Cerebellar cortex (tissue), 1 donor: ENCODE data around the gene TBC1D14.

Experiments
- DNase-seq: peaks from one replicate; pipeline ENCODE4 v3.0.0-alpha.2; 2015; ENCODE audit warnings: low spot score

Gene TBC1D14

DNA sequence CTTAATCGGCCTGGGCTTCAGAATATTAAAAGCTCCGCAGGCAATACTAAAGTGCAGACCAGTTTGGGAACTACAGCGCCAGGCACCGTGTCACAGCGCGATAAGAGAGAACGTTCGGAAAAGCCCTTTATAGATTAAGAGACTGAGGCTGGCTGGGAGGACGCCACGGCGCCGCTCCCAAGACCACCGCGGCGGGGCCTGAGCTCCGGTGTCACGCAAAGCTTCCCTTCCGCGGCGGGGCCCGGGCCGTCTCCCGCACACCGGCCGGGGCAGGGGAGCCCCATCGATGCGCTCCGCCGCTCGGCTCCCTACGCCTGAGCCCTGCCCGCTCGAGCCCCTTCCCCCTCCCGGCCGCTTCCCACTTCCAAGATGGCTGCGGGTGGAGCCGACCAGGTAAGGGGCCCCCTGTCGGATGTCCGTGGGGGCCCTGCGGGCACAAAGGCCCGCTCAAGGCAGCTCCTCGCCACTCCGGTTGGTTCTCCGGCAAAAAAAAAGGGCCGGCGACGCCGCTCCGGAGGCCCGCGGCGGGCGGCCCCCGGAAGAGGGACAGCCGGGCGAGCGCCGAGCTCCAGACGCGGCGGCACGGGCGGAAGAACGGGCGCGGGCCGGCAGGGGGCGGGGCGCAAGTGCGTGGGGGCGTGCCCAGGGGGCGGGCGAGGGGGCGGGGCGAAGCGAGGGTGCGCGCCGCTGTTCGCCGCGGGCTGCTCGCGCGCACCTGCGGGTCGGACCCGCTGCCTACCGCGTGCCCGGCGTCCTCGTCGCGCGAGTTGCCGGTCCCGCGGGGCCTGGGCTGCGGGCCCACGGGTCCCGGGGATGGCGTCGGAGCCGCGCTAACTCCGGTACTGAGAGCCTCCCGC is at the start of gene TBC1D14:
Gene TBC1D14 (plus strand): TSS at position 714 of the 857 bp plus-strand sequence. CDS start 13,564 bp downstream, outside the sequence.
- DNase-seq: peak; percentile 88

- DNase-seq: no peak
These were observed 41.2 kb upstream of the TBC1D14 start for GRCh38 chr4:6868386-6868785.

- no peak for DNase-seq
These were observed 39.7 kb upstream of the TBC1D14 start for GRCh38 chr4:6869944-6870343.

GRCh38 chr4:6873291-6873690 is 36.3 kb upstream of the TBC1D14 start:
- DNase-seq: no peak

DNA sequence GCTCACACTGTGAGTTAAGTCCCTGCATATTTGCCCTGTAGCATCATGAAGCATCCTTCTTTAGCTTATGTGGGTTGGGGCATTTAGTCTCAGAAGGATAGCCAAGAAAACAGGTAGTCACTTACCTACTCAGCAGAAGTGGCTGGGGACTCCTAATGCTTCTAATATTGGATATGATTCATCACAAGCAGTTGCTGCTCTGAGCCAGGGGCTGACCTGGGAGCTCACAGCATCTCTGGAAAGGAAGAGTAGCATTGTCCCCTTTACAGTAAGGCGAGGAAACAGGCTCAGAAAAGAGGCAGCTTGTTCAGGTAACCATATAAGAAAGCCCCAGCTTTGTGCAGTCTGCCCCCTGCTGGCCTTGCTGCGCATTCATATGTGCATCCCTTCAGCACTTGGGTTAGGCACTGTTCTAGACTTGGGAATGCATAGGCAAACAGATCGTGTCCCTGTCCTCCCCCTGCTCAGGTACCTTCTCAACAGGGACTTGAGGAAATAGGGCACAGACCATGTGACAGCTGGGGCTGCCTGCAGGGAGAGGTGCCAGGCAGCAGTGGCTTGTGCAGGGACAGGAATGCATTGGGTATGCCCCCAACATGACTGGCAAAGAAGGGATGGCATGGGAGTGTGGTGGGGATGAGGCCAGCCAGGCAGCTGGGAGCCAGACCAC is 35.7 kb upstream of the TBC1D14 start:
- peak; percentile 74 for DNase-seq

DNA sequence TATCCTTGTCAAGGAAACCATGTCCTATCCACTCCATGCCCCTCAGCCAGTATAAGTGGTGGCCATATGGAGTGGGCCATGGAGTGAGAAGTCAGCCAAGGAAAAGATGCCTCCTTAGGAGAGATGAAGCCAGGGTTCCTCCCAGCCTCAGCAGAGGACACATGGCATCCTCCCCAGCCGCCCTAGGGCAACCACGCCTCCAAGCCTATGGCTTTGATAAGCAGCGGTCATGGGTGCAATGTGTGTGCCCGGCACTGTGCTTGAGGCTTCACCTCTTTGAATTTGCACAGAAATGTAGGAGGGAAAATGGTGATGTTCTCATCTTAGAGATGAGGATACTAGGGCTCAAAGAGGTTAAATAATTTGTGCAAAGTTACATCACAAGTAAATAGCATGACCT is 34.6 kb upstream of the TBC1D14 start:
- DNase-seq: no peak

GRCh38 chr4:6875431-6875831 is 34.2 kb upstream of the TBC1D14 start:
- no peak for DNase-seq

- no peak for DNase-seq
These were observed 33.2 kb upstream of the TBC1D14 start for GRCh38 chr4:6876440-6876839.

DNA sequence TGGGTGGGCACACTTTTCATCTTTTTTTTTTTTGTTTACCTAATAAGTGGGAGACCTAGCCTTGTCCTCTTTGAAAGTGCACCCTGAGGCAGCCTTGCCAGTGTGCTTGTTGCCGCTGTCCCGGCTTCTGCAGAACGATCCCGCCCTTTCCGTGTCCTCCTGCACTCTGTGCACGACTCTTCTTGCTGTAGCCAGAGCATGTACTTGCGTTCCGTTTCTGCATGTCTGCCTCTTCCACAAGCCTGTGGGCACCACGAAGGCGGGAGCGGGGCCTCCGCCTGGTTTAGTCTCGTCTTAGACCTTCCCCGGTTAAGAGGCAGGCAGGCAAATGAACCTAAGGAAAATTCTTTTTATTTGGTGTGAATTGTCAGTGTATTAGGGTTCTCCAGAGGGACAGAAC is 32.6 kb upstream of the TBC1D14 start:
- no peak for DNase-seq

DNA sequence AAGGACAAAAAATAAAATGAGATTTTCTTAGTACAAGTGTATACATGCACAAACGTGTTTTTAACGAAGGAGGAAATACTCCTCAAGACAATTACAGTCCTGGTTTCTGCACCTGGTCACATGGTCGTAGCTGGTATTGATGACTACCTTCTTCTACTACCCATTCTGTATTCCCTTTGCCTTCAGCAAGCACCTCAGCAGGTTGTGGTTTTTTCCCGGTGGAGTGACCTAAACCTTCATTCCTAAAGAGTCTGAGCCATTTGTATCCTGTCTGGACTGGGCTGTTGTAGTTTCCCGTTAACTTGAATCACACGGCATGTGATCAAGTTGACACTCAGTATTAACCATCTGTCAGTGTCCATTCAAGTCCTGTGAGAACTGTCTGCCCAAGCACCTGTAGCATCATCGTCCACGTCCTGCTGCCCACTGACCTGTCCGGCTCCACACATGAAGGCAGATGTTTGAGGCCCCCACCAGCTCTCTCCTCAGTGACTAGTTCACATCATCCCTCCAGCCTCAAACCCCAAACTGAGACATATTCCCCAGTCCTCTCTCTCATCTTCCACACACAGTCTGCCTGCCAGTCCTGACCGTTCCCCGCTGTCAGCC is 31.1 kb upstream of the TBC1D14 start:
- no peak for DNase-seq

- no peak for DNase-seq
These were observed 28.9 kb upstream of the TBC1D14 start for GRCh38 chr4:6880691-6881090.

- no peak for DNase-seq
These were observed 27.7 kb upstream of the TBC1D14 start for GRCh38 chr4:6881908-6882307.

GRCh38 chr4:6884341-6884870 is 25.2 kb upstream of the TBC1D14 start:
- no peak for DNase-seq

- DNase-seq: peak; percentile 86
These were observed 23.6 kb upstream of the TBC1D14 start for GRCh38 chr4:6885953-6886557.

DNA sequence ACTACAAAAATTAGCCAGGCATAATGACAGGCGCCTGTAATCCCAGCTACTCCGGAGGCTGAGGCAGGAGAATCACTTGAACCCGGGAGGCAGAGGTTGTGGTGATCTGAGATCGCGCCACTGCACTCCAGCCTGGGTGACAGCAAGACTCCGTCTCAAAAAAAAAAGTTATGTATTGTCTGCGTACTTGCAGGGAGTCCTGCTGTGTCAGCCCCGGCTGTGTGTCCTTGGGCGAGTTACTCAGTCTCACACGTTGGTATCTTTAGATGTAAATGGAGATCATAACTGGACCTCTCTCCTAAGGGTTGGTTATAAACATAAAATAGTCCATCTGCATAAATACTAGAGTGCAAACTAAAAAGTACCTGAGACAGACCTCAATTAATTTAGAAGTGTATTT is 22.7 kb upstream of the TBC1D14 start:
- DNase-seq: no peak

- no peak for DNase-seq
These were observed 21.8 kb upstream of the TBC1D14 start for GRCh38 chr4:6887591-6888371.

DNA sequence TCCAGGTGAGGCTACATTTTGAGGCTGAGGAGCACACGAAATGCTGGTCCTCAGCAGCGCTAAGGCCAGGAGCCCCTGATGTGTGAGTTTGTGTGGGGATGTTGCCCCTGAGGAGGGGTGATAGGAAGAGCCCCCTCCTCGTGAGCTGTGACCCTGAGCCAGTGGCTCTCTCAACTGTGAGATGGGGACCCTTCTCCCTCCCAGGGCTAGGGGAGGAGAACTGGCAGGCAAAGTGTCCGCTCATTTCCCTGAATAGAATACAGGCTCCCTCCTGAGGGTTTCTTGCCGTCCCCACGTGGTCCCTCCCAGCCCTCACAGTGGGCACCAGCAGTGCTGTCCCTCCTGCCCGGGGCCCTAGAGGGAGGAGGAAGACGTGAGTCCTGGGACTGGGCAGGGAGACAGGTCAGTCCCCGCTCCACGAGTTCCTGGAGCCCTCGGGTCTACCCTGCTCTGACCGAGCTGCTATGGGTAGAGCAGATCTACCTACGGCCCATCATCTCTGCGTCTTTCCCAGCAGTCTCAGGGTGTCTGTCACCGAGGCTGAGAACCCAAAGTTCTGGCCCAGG is 21.0 kb upstream of the TBC1D14 start:
- no peak for DNase-seq

DNA sequence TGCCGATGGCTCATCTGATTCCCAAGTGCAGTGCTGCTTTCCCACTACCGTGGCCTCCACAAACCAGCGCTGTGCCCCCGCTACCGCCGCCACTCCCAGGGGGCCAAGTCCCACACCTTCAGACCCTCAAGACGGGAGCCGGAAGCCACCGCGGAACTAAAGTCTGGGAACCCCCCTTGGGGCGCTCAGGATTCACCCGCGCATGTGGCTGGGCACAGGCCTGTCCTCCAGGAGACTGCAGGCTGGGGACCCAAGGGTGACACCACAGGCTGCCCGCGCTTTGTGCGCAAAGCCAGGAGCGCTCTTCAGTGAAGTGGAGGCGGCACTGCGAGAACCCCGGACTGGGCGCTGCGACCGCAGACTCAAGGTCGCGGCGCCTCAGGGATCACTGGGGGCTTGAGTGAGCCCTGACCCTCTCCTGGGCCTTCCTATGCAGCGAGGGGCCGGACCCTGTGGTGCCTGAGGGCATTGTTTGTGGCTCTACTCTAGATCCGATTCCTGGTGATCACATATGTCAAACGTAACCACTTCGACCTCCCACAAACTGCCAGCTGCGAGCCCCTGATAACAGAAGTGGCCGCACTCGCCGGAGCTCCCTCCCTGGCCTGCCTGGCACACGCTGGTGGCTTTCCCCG is 20.4 kb upstream of the TBC1D14 start:
- DNase-seq: no peak

GRCh38 chr4:6889736-6890324 is 19.8 kb upstream of the TBC1D14 start:
- DNase-seq: no peak

DNA sequence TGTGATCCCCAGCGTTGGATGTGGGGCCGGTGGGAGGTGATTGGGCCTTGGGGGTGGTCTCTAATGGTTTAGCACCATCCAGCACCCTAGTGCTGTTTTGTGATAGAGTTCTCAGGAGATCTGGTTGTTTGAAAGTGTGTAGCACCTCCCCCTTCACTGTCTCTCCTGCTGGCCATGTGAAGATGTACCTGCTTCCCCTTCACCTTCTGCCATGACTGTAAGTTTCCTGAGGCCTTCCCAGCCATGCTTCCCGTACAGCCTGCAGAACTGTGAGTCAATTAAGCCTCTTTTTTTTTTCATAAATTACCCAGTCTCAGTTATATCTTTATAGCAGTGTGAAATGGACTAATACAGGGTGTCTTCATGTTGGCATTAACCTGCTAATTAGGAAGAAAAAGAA is 19.3 kb upstream of the TBC1D14 start:
- DNase-seq: no peak
